ENCODE measurements around the gene CAMLG. TPM values are rescaled to one million over a fixed set of nuclear protein-coding genes. Genes with fewer than 3 reads are reported as not detected.
"Not testable (repeated sequence)": the region's sequence is repeated elsewhere in the genome, so short reads cannot be mapped to it uniquely, and the experiment has no call there.

The CAMLG gene
- total RNA-seq, 1 experiment from 2014 or later = 30.9 TPM

GRCh38 chr5:134708301-134708700, 30.0 kb upstream of the CAMLG start:
- H3K9me3 ChIP-seq = no peaks in the 10 kb centered on the region
- no TSS peak for BruUV-seq (replicated peaks)
- H3K36me3 Mint-ChIP-seq (ENCODE audit: insufficient read depth, unreplicated experiment) = peaks cover 85% of the 10 kb centered on the region
- intact Hi-C loops (cut with micrococcal nuclease; ENCODE audit: unreplicated experiment) = no loop called here
- H3K4me3 ChIP-seq (ENCODE audit: low read depth, low read length) = no peak overlapping the region
- no peak for DNase-seq
- no peaks in the 10 kb centered on the region for H3K27me3 Mint-ChIP-seq (ENCODE audit: insufficient read depth, unreplicated experiment)
- H3K36me3 ChIP-seq (ENCODE audit: control insufficient read depth, insufficient read depth, low read length) = no peaks in the 10 kb centered on the region
- H3K4me1 ChIP-seq = no peaks in the 10 kb centered on the region
- TF ChIP-seq CTCF (IDR thresholded peaks at IDR 0.05; ENCODE audit: insufficient read depth in 1 of 2, low read depth in 1 of 2, low read length in 1 of 2, severe bottlenecking in 1 of 2, unreplicated experiment in 1 of 2) = no peak
- ChIA-PET CTCF (interaction anchor here (0.6 kb wide), 1 partner anchor 68 kb away, joined by 3 read pairs; no protein-coding TSS in a partner anchor), POLR2A (no interaction called here)
- H3K27me3 ChIP-seq (replicated peaks; ENCODE audit: control insufficient read depth, insufficient read depth, low read length) = no peaks in the 10 kb centered on the region
- H3K27ac Mint-ChIP-seq (ENCODE audit: unreplicated experiment) = no peak overlapping the region
- H3K4me1 Mint-ChIP-seq (ENCODE audit: low read depth, unreplicated experiment) = no peaks in the 10 kb centered on the region
- no peaks in the 10 kb centered on the region for H3K9me3 Mint-ChIP-seq (ENCODE audit: unreplicated experiment)
- H3K4me3 Mint-ChIP-seq (ENCODE audit: unreplicated experiment) = no peak overlapping the region

- Mint-ChIP-seq H3K4me3 (ENCODE audit: unreplicated experiment) (no peak overlapping the region), H3K27ac (ENCODE audit: unreplicated experiment) (no peak overlapping the region), H3K36me3 (ENCODE audit: insufficient read depth, unreplicated experiment) (peaks cover 93% of the 10 kb centered on the region), H3K4me1 (ENCODE audit: low read depth, unreplicated experiment) (no peaks in the 10 kb centered on the region), H3K27me3 (ENCODE audit: insufficient read depth, unreplicated experiment) (no peaks in the 10 kb centered on the region), H3K9me3 (ENCODE audit: unreplicated experiment) (no peaks in the 10 kb centered on the region)
- intact Hi-C loops (cut with micrococcal nuclease; ENCODE audit: unreplicated experiment) = no loop called here
- peaks cover 3% of the 10 kb centered on the region; the same call in 1 of the 2 replicates for H3K36me3 ChIP-seq (ENCODE audit: control insufficient read depth, insufficient read depth, low read length)
- no TSS peak for BruUV-seq (replicated peaks)
- H3K9me3 ChIP-seq = no peaks in the 10 kb centered on the region
- H3K4me3 ChIP-seq (ENCODE audit: low read depth, low read length) = no peak overlapping the region
- H3K4me1 ChIP-seq = no peaks in the 10 kb centered on the region
- no peaks in the 10 kb centered on the region for H3K27me3 ChIP-seq (replicated peaks; ENCODE audit: control insufficient read depth, insufficient read depth, low read length)
- POLR2A ChIA-PET = no interaction called here
- CTCF ChIA-PET = no interaction called here
- no peak for TF ChIP-seq CTCF (IDR thresholded peaks at IDR 0.05; ENCODE audit: insufficient read depth in 1 of 2, low read depth in 1 of 2, low read length in 1 of 2, severe bottlenecking in 1 of 2, unreplicated experiment in 1 of 2)
- DNase-seq = no peak
Observed at GRCh38 chr5:134714120-134714519, 24.2 kb upstream of the CAMLG start.

GRCh38 chr5:134714541-134714940, 23.8 kb upstream of the CAMLG start:
- ChIA-PET CTCF (no interaction called here), POLR2A (interaction anchor here (0.6 kb wide), 1 partner anchor 225 kb away, joined by 4 read pairs; no protein-coding TSS in a partner anchor)
- Histone ChIP-seq H3K9me3 (no peaks in the 10 kb centered on the region), H3K4me3 (ENCODE audit: low read depth, low read length) (no peak overlapping the region), H3K27me3 (replicated peaks; ENCODE audit: control insufficient read depth, insufficient read depth, low read length) (no peaks in the 10 kb centered on the region), H3K4me1 (no peaks in the 10 kb centered on the region), H3K36me3 (ENCODE audit: control insufficient read depth, insufficient read depth, low read length) (peaks cover 3% of the 10 kb centered on the region; the same call in 1 of the 2 replicates)
- H3K27me3 Mint-ChIP-seq (ENCODE audit: insufficient read depth, unreplicated experiment) = no peaks in the 10 kb centered on the region
- TF ChIP-seq CTCF (IDR thresholded peaks at IDR 0.05; ENCODE audit: insufficient read depth in 1 of 2, low read depth in 1 of 2, low read length in 1 of 2, severe bottlenecking in 1 of 2, unreplicated experiment in 1 of 2) = no peak
- no TSS peak for BruUV-seq (replicated peaks)
- H3K4me1 Mint-ChIP-seq (ENCODE audit: low read depth, unreplicated experiment) = no peaks in the 10 kb centered on the region
- no peak for DNase-seq
- peaks cover 93% of the 10 kb centered on the region for H3K36me3 Mint-ChIP-seq (ENCODE audit: insufficient read depth, unreplicated experiment)
- H3K27ac Mint-ChIP-seq (ENCODE audit: unreplicated experiment) = no peak overlapping the region
- H3K4me3 Mint-ChIP-seq (ENCODE audit: unreplicated experiment) = no peak overlapping the region
- intact Hi-C loops (cut with micrococcal nuclease; ENCODE audit: unreplicated experiment) = no loop called here
- no peaks in the 10 kb centered on the region for H3K9me3 Mint-ChIP-seq (ENCODE audit: unreplicated experiment)

GRCh38 chr5:134715466-134715865, 22.9 kb upstream of the CAMLG start:
- H3K4me1 Mint-ChIP-seq (ENCODE audit: low read depth, unreplicated experiment); POLR2A ChIA-PET; H3K9me3 Mint-ChIP-seq (ENCODE audit: unreplicated experiment); CTCF ChIA-PET; DNase-seq; intact Hi-C loops (cut with micrococcal nuclease; ENCODE audit: unreplicated experiment); H3K4me3 ChIP-seq (ENCODE audit: low read depth, low read length); H3K4me3 Mint-ChIP-seq (ENCODE audit: unreplicated experiment); H3K27ac Mint-ChIP-seq (ENCODE audit: unreplicated experiment); H3K27me3 Mint-ChIP-seq (ENCODE audit: insufficient read depth, unreplicated experiment); H3K27me3 ChIP-seq (replicated peaks; ENCODE audit: control insufficient read depth, insufficient read depth, low read length); H3K4me1 ChIP-seq; BruUV-seq (replicated peaks); H3K9me3 ChIP-seq; H3K36me3 ChIP-seq (ENCODE audit: control insufficient read depth, insufficient read depth, low read length): not testable (repeated sequence)
- peaks cover 93% of the 10 kb centered on the region for H3K36me3 Mint-ChIP-seq (ENCODE audit: insufficient read depth, unreplicated experiment)
